Measurements from ENCODE around the gene RAD51B. TPM values are rescaled to one million over a fixed set of nuclear protein-coding genes. Genes with fewer than 3 reads are reported as not detected.

The RAD51B gene
- total and polyA plus RNA-seq, 2 experiments from 2014 or later: 11.7 to 17.8 TPM

DNA sequence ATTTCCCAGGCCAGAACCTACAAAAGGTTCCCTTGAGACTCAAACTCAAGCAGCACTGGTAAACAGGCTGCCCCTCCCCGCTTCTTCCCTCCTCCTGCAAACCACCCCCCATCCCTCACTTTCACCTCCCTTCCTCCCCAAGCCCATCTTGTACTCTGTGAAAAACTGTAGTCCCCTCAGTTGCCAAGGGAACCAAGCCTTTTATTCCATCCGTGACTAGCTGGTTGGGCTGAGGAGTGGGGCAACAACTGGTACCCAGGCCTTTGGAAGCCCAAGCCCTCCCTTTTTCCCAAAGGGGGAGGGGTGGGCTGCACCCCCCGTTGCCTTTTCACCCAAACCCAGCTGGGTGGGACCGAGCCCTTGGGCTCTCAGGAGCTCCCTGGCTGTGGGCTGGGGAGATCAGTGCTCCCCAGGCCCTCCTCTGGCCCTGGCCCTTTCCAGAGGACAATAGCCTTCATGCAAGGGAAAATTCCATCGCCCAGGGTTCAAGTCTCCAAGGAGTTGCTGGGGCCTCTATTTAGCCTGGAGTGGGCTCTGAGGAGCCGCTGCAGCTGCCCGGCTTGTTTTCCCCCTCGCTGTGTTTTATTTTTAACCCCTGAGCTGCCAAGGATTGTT lies 911.3 kb downstream of the RAD51B start:
- no peak for DNase-seq (ENCODE audit: low read depth in 1 of 2, low spot score in 1 of 2)
- Histone ChIP-seq H3K27ac (peak overlapping the region; percentile 53), H3K27me3 (no peaks in the 10 kb centered on the region), H3K36me3 (no peaks in the 10 kb centered on the region), H3K9me3 (ENCODE audit: low read depth) (no peaks in the 10 kb centered on the region), H3K4me3 (no peak overlapping the region), H3K4me1 (ENCODE audit: low read depth) (peaks cover 65% of the 10 kb centered on the region)
- TF ChIP-seq, protein P1, sequence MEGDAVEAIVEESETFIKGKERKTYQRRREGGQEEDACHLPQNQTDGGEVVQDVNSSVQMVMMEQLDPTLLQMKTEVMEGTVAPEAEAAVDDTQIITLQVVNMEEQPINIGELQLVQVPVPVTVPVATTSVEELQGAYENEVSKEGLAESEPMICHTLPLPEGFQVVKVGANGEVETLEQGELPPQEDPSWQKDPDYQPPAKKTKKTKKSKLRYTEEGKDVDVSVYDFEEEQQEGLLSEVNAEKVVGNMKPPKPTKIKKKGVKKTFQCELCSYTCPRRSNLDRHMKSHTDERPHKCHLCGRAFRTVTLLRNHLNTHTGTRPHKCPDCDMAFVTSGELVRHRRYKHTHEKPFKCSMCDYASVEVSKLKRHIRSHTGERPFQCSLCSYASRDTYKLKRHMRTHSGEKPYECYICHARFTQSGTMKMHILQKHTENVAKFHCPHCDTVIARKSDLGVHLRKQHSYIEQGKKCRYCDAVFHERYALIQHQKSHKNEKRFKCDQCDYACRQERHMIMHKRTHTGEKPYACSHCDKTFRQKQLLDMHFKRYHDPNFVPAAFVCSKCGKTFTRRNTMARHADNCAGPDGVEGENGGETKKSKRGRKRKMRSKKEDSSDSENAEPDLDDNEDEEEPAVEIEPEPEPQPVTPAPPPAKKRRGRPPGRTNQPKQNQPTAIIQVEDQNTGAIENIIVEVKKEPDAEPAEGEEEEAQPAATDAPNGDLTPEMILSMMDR (IDR thresholded peaks at IDR 0.05; ENCODE audit: low read depth, low read length): no peak

DNA sequence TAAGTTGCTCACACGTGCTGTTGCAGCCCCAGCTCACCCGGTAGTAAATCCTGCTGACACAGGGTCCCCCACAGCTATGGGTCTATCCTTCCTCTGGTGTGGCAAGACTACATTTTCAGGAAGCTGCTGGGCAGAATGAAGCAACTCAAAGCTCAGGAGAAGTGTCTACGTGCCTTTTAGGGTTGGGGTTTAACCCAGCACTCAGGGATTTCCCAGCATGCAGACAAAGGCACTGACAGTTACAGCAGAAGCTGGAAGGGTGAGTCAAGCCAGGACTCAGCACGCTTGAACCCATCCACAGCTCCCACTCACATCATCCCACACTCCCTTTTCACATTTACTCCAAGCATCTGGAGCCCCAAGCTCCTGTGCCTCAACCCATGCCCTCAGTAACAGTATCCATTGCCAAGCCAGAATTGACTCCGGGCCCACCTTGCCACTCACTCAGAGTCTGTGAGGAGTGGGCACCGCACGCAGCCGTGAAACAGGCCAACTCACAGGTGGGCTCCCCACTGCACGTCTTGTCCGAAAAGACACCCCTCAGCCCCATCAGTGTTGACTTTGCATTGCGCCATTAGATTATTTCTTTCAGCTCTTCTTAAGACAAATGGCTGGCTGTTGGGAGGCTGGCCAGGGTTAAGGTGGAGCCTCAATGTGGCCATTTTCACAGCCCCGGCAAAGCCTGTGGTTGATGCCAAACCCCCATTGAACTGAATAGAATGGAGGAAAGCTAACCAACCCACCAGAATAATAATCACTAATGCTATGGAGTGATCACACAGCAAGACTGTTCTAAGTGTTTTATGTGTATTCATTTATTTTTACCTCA lies 913.7 kb downstream of the RAD51B start:
- Histone ChIP-seq H3K9me3 (ENCODE audit: low read depth) (no peaks in the 10 kb centered on the region), H3K4me1 (ENCODE audit: low read depth) (peaks cover 72% of the 10 kb centered on the region), H3K36me3 (no peaks in the 10 kb centered on the region), H3K4me3 (no peak overlapping the region), H3K27ac (no peak overlapping the region), H3K27me3 (no peaks in the 10 kb centered on the region)
- TF ChIP-seq, protein P1 (IDR thresholded peaks at IDR 0.05; ENCODE audit: low read depth, low read length): no peak
- peak in 1 of 2 donors; percentile 65 for DNase-seq (ENCODE audit: low read depth in 1 of 2, low spot score in 1 of 2)

DNA sequence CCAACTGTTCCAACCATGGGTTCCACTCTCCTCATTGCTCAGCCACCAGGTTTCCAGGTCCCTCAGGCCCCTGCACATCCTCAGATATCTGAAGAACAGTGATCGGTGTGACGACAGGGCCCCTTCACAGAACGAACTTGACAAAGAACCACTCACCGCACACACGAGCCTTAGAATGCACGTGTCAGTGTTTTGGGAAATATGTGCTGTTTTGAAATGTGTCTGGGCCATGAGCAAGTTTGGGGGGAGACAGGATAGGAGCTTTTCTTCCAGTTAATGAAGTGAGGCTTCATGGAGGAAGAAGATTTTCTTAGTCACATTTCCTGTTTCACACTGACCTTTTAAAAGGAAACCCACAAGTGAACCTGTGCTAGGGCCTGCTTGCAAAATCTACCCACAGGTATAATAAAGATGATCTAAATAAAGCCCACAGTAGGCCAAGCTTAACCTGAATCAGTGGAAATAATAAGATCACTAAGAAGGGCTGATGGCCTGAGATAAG lies 914.7 kb downstream of the RAD51B start:
- H3K4me3 ChIP-seq: no peak overlapping the region
- H3K36me3 ChIP-seq: no peaks in the 10 kb centered on the region
- no peaks in the 10 kb centered on the region for H3K27me3 ChIP-seq
- H3K9me3 ChIP-seq (ENCODE audit: low read depth): no peaks in the 10 kb centered on the region
- H3K4me1 ChIP-seq (ENCODE audit: low read depth): peaks cover 73% of the 10 kb centered on the region
- TF ChIP-seq, protein P1 (IDR thresholded peaks at IDR 0.05; ENCODE audit: low read depth, low read length): no peak
- no peak overlapping the region for H3K27ac ChIP-seq
- DNase-seq (ENCODE audit: low read depth in 1 of 2, low spot score in 1 of 2): no peak

DNA sequence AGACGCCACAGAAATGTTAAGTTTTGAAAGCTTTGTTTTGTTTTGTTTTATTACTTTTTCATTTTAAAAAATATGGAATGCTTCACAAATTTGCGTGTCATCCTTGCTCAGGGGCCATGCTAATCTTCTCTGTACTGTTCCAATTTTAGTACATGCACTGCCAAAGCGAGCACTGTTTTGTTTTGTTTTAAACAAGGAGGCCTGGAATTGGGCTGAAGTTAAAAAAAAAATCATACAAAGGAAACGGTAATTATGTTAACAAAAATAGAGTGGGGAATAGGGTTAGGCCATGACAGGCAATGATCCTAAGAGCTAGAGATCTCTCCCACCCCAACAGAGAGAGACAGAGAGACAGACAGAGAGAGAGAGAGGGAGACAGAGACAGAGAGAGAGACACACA lies 916.3 kb downstream of the RAD51B start:
- Histone ChIP-seq H3K27me3 (no peaks in the 10 kb centered on the region), H3K4me3 (no peak overlapping the region), H3K36me3 (no peaks in the 10 kb centered on the region), H3K9me3 (ENCODE audit: low read depth) (no peaks in the 10 kb centered on the region), H3K27ac (no peak overlapping the region), H3K4me1 (ENCODE audit: low read depth) (peaks cover 68% of the 10 kb centered on the region)
- TF ChIP-seq, protein P1 (IDR thresholded peaks at IDR 0.05; ENCODE audit: low read depth, low read length): no peak
- no peak for DNase-seq (ENCODE audit: low read depth in 1 of 2, low spot score in 1 of 2)

DNA sequence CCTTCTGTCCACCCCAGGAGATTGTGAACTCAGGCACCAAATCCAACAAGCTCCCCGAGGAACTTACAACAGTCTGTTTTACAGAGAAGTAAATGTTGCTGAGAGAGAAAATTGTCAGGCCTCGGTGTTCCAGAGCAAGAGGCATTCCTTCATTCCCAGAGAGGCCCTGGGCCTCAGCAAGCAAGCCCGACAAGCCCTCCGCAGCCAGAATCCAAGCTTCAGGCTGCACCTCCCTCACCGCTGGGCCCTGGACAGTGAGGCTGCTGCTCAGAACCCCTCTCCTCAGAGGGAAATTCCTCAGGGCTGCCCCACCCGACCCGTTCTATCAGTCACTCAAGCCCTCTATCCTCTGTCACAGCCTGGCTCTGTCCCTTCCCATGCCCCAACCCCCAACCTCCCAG lies 916.9 kb downstream of the RAD51B start:
- H3K27ac ChIP-seq: peak overlapping the region; percentile 75

More for the DNA sequence above, 916.9 kb downstream of the RAD51B start:
- Histone ChIP-seq H3K27me3 (no peaks in the 10 kb centered on the region), H3K4me1 (ENCODE audit: low read depth) (peaks cover 61% of the 10 kb centered on the region), H3K9me3 (ENCODE audit: low read depth) (no peaks in the 10 kb centered on the region), H3K4me3 (no peak overlapping the region), H3K36me3 (no peaks in the 10 kb centered on the region)
- TF ChIP-seq, protein P1 (IDR thresholded peaks at IDR 0.05; ENCODE audit: low read depth, low read length): no peak
- DNase-seq (ENCODE audit: low read depth in 1 of 2, low spot score in 1 of 2): peak in 1 of 2 donors; percentile 54
